Left forelimb (tissue), 1 donor: ENCODE results near the gene WDR4.
A peak's percentile ranks its signal among the peaks of the same experiment; 100 is the strongest.
"Not testable (repeated sequence)": the region's sequence is repeated elsewhere in the genome, so short reads cannot be mapped to it uniquely, and the experiment has no call there.

Experiments
- DNase-seq: peaks from one replicate; pipeline ENCODE4 v3.0.0-alpha.2; 2018; ENCODE audit warnings: low spot score

The WDR4 gene

GRCh38 chr21:42839271-42840231, 39.8 kb downstream of the WDR4 start:
- peak; percentile 66 for DNase-seq

GRCh38 chr21:42838212-42838690, 41.1 kb downstream of the WDR4 start:
- DNase-seq = not testable (repeated sequence)

GRCh38 chr21:42837421-42838211, 41.7 kb downstream of the WDR4 start:
- DNase-seq = peak; percentile 62

- no peak for DNase-seq
Observed at GRCh38 chr21:42836767-42837301, 42.5 kb downstream of the WDR4 start.

- peak; percentile 14 for DNase-seq
Observed at GRCh38 chr21:42836402-42836666, 43.0 kb downstream of the WDR4 start.

GRCh38 chr21:42835611-42836401, 43.5 kb downstream of the WDR4 start:
- DNase-seq = peak; percentile 14

- peak; percentile 11 for DNase-seq
Observed at GRCh38 chr21:42835211-42835610, 44.1 kb downstream of the WDR4 start.

- DNase-seq = peak; percentile 65
Observed at GRCh38 chr21:42834726-42835191, 44.6 kb downstream of the WDR4 start.

- DNase-seq = peak; percentile 52
Observed at GRCh38 chr21:42833859-42834725, 45.2 kb downstream of the WDR4 start.

- peak; percentile 25 for DNase-seq
Observed at GRCh38 chr21:42833439-42833815, 45.9 kb downstream of the WDR4 start.

GRCh38 chr21:42832321-42832630, 47.1 kb downstream of the WDR4 start:
- peak; percentile 60 for DNase-seq

GRCh38 chr21:42830456-42831455, 48.6 kb downstream of the WDR4 start:
- peak; percentile 18 for DNase-seq

GRCh38 chr21:42829954-42830353, 49.4 kb downstream of the WDR4 start:
- DNase-seq = no peak

GRCh38 chr21:42829417-42829816, 49.9 kb downstream of the WDR4 start:
- peak; percentile 46 for DNase-seq

- no peak for DNase-seq
Observed at GRCh38 chr21:42827588-42827987, 51.8 kb downstream of the WDR4 start.

GRCh38 chr21:42820616-42821465, 58.5 kb downstream of the WDR4 start:
- DNase-seq = no peak

GRCh38 chr21:42819861-42820615, 59.3 kb downstream of the WDR4 start:
- DNase-seq = no peak

GRCh38 chr21:42818328-42818749, 61.0 kb downstream of the WDR4 start:
- no peak for DNase-seq
